Posterior cingulate gyrus (tissue), 11 donors: ENCODE results near the gene GPX3.
A peak's percentile ranks its signal among the peaks of the same experiment; 100 is the strongest.

Source experiments
- DNase-seq, 10 donors: peaks; one replicate each; pipeline versions ENCODE4 v3.0.0 to v3.0.0-alpha.2; 2020 to 2021; ENCODE audit warnings: mixed read lengths in 3 of 10
- intact Hi-C: fragments of 100-400 bp; cut with DNase I; formaldehyde crosslinking; loops from one replicate; pipeline ENCODE4 v1.15.1; 2023

Gene GPX3, protein sequence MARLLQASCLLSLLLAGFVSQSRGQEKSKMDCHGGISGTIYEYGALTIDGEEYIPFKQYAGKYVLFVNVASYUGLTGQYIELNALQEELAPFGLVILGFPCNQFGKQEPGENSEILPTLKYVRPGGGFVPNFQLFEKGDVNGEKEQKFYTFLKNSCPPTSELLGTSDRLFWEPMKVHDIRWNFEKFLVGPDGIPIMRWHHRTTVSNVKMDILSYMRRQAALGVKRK

GRCh38 chr5:151020304-151021110, at the start of gene GPX3:
GPX3 (plus strand) TSS chr5:151020591; CDS start chr5:151020655, 64 bp downstream.
- intact Hi-C loops = no loop called here
- DNase-seq = peak; percentile 58 to 96 (median 70)

DNA sequence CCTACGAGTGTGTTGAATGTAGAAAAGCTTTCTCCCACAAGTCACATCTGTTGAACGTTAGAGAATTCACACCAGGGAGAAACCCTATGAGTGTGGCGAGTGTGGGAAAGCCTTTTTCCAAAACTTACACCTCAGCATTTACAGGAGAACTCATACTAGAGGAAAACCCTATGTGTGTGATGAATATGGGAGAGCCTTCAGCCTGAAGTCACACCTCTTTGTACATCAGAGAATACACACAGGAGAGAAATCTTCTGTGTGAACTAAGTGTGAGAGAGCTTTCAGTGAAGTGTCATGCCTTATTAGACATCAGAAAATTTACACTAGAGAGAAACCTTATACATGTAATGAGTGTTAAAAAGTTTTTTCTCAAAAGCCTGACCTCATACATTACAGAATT, 41.8 kb upstream of the GPX3 start:
- no peak for DNase-seq
- intact Hi-C loops = no loop called here

- intact Hi-C loops = no loop called here
- DNase-seq = no peak
Measured at GRCh38 chr5:150987746-150988145, 32.6 kb upstream of the GPX3 start.

DNA sequence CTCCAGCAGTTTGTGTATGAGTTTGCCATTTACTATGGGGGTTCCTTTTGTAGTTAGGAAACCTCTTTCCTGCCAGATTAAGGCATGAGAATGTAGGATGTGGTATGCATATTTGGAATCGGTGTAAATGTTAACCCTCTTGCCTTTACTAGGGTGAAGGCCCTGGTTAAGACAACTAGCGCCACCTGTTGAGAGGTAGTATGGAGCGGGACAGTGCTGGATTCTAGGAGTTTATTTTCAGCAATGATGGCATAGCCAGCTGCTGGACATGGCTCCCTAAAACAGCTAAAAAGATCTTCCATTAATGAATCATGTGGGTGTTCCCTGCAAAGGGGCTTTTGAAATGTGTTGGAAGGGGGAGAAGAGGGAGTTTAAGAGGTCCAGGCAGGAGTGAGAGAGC, 30.7 kb upstream of the GPX3 start:
- intact Hi-C loops = no loop called here
- DNase-seq = no peak

DNA sequence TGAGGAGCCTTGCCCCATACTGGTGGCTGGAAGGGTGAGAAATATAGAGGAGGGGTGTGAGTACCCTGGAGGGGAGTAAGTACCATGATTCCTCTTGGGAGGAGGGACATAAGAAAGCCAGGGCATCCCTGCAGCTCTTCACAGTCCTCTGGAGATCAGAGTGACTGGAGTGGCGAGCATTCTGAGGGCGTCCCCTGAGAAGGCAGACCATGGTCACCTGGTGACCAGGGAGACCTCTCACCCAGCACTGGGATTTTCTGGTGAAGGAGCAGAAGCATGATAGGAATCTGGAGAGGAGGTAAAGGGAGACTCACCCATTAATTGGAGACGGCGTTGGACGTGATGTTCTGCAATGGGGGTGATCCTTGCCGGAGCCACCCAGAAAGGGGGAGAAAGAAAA, 27.7 kb upstream of the GPX3 start:
- intact Hi-C loops = no loop called here

DNA sequence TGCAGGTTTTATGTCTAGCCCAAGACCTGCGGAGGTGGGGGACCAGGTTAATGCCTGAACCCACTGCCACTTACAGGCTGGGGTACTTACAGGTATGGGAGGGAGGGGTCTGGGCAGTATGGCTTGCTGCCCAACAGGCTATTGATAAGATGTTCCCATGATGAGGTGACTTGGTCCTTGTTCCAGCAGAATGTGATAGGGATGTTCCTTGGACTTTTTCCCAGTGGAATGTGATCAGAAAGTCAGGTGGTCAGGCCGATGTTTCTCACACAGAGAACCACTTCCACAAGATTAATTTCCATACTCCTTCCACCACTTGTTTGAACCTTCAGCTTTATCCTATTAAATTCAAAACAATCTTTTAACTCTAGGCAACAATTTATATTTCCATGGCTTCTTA, 27.0 kb upstream of the GPX3 start:
- no peak for DNase-seq
- intact Hi-C loops = no loop called here

More for the DNA sequence above, 27.7 kb upstream of the GPX3 start:
- no peak for DNase-seq

DNA sequence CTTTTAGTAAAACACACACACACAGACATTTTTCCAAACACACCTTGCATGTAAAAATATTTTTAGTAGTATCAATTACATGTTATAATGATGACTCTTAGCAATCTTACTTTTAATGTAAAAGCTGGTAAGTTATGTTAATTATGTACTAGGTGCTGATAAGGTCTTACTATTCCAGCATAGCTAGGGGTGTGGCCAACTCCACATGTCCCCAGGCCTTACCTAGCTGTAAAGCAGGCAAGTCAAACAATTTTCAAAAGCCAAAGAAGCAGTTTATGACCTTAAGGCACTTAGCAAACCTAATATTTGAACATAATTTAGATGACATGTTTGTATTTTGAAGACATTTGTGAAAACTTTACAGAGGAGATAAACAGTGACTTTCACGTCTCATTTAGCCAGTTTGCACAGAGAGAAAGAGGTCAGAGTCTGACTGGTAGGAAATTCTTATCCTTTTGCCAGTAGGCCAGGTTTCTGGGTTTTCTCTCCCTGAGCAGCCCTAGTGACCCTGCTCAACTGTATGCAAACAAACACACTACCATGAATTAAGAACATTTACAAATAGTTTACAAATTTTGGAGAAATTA, 26.5 kb upstream of the GPX3 start:
- intact Hi-C loops = no loop called here
- DNase-seq = no peak

DNA sequence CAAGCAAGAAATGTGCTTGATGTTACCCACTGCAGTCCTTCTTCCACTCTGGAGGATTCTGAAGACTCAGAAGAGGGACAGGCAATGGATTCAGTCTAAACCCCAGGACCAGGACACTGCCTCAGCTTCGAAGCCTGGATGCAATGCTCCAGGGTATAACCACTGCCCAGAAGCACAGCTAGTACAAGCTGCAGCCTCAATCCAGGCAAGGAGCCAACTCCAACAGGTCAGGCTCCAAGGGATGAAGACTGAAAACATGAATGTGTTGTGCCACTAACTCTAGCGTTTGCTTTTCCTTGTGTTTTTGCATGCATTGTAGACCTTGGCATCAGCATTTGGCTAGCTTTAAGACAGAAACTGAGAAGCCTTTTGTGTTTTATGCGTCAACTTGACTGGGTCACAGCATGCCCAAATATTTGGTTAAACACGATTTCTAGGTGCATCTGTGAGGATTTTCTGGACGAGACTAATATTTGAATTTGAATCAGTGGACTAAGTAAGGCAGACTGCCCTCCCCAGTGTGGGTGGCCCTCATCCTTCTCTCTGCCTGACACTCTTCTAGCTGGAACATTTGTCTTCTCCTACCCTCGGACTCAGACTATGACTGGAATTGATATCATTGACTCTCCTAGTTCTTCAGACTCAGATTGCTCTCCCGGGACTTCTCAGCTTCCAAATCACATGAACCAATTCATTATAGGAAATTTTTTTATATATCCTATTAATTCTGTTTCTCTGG, 20.5 kb upstream of the GPX3 start:
- DNase-seq = peak in 3 of 10 donors; percentile 19 to 80 (median 26)
- intact Hi-C loops = loop anchor here (5.0 kb wide), 2 partner anchors 117 to 167 kb away; no protein-coding TSS in a partner anchor

GRCh38 chr5:151001436-151001835, 19.0 kb upstream of the GPX3 start:
- no peak for DNase-seq
- intact Hi-C loops = loop anchor here (5.0 kb wide), 2 partner anchors 116 to 166 kb away; no protein-coding TSS in a partner anchor

DNA sequence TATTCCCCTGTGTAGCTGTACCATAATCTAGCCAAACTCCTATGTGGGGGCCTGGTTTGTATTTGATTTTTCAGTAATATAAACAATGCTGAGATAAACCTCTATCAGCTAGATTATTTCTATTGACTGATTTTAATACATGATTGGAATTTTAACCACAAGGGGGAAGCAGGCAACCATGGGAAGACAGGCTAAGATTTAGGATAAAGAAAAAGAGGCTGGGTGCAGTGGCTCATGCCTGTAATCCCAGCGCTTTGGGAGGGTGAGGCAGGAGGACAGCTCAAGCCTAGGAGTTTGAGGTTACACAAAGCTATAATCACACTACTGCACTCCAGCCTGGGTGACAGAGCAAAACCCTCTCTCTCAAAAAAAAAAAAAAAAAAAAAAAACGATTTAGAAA, 18.1 kb upstream of the GPX3 start:
- DNase-seq = no peak
- intact Hi-C loops = loop anchor here (5.0 kb wide), 2 partner anchors 115 to 165 kb away; no protein-coding TSS in a partner anchor

GRCh38 chr5:151002681-151003502, 17.5 kb upstream of the GPX3 start:
- no peak for DNase-seq
- intact Hi-C loops = loop anchor here (5.0 kb wide), 2 partner anchors 114 to 164 kb away; no protein-coding TSS in a partner anchor

GRCh38 chr5:151003503-151003860, 16.9 kb upstream of the GPX3 start:
- intact Hi-C loops = loop anchor here (5.0 kb wide), 2 partner anchors 114 to 164 kb away; no protein-coding TSS in a partner anchor
- DNase-seq = no peak

GRCh38 chr5:151004499-151004898, 15.9 kb upstream of the GPX3 start:
- intact Hi-C loops = loop anchor here (5.0 kb wide), 2 partner anchors 113 to 163 kb away; no protein-coding TSS in a partner anchor
- no peak for DNase-seq

- intact Hi-C loops = no loop called here
- no peak for DNase-seq
Measured at GRCh38 chr5:151005187-151005949, 15.0 kb upstream of the GPX3 start.

- no peak for DNase-seq
- intact Hi-C loops = no loop called here
Measured at GRCh38 chr5:151005950-151006576, 14.3 kb upstream of the GPX3 start.

- DNase-seq = no peak
- intact Hi-C loops = no loop called here
Measured at GRCh38 chr5:151006704-151007334, 13.6 kb upstream of the GPX3 start.

- DNase-seq = no peak
- intact Hi-C loops = no loop called here
Measured at GRCh38 chr5:151007430-151008209, 12.8 kb upstream of the GPX3 start.

GRCh38 chr5:151008210-151008491, 12.2 kb upstream of the GPX3 start:
- intact Hi-C loops = no loop called here
- no peak for DNase-seq
